ENCODE measurements around the gene B4GALT6. TPM values are rescaled to one million over a fixed set of nuclear protein-coding genes. Genes with fewer than 3 reads are reported as not detected.
"Not testable (repeated sequence)": the region's sequence is repeated elsewhere in the genome, so short reads cannot be mapped to it uniquely, and the experiment has no call there.

The B4GALT6 gene
- total RNA-seq, result 6.4 and 6.9 TPM in 2 replicates

GRCh38 chr18:31684279-31685096, at the start of gene B4GALT6:
Gene B4GALT6 (minus strand): TSS chr18:31684581. CDS start chr18:31684426, 155 bp downstream.
- DNase-seq (ENCODE audit: low read depth), result no peak

GRCh38 chr18:31731628-31732027, 47.2 kb upstream of the B4GALT6 start:
- no peak for DNase-seq (ENCODE audit: low read depth)

GRCh38 chr18:31729196-31729595, 44.8 kb upstream of the B4GALT6 start:
- not testable (repeated sequence) for DNase-seq (ENCODE audit: low read depth)

GRCh38 chr18:31723990-31724711, 39.8 kb upstream of the B4GALT6 start:
- DNase-seq (ENCODE audit: low read depth), result peak; percentile 4

GRCh38 chr18:31723639-31723989, 39.2 kb upstream of the B4GALT6 start:
- no peak for DNase-seq (ENCODE audit: low read depth)

- DNase-seq (ENCODE audit: low read depth), result peak; percentile 72
Observed at GRCh38 chr18:31722369-31722957, 38.1 kb upstream of the B4GALT6 start.

GRCh38 chr18:31721601-31722000, 37.2 kb upstream of the B4GALT6 start:
- DNase-seq (ENCODE audit: low read depth), result no peak

GRCh38 chr18:31720867-31721266, 36.5 kb upstream of the B4GALT6 start:
- no peak for DNase-seq (ENCODE audit: low read depth)

- DNase-seq (ENCODE audit: low read depth), result no peak
Observed at GRCh38 chr18:31719363-31720006, 35.1 kb upstream of the B4GALT6 start.

GRCh38 chr18:31718386-31718785, 34.0 kb upstream of the B4GALT6 start:
- DNase-seq (ENCODE audit: low read depth), result no peak

- peak; percentile 31 for DNase-seq (ENCODE audit: low read depth)
Observed at GRCh38 chr18:31716362-31716761, 32.0 kb upstream of the B4GALT6 start.

- no peak for DNase-seq (ENCODE audit: low read depth)
Observed at GRCh38 chr18:31711365-31712172, 27.2 kb upstream of the B4GALT6 start.

GRCh38 chr18:31710826-31711225, 26.4 kb upstream of the B4GALT6 start:
- no peak for DNase-seq (ENCODE audit: low read depth)

- DNase-seq (ENCODE audit: low read depth), result no peak
Observed at GRCh38 chr18:31707815-31708214, 23.4 kb upstream of the B4GALT6 start.

GRCh38 chr18:31702449-31702848, 18.1 kb upstream of the B4GALT6 start:
- DNase-seq (ENCODE audit: low read depth), result no peak

GRCh38 chr18:31701744-31702143, 17.4 kb upstream of the B4GALT6 start:
- DNase-seq (ENCODE audit: low read depth), result no peak

- DNase-seq (ENCODE audit: low read depth), result no peak
Observed at GRCh38 chr18:31700990-31701389, 16.6 kb upstream of the B4GALT6 start.

- no peak for DNase-seq (ENCODE audit: low read depth)
Observed at GRCh38 chr18:31697351-31698298, 13.2 kb upstream of the B4GALT6 start.

- DNase-seq (ENCODE audit: low read depth), result no peak
Observed at GRCh38 chr18:31695989-31696388, 11.6 kb upstream of the B4GALT6 start.

- DNase-seq (ENCODE audit: low read depth), result no peak
Observed at GRCh38 chr18:31694297-31694696, 9.9 kb upstream of the B4GALT6 start.

Data from renal cortical epithelial cell (primary cell).